Lower leg skin (tissue), 4 donors: ENCODE data around the gene RHD. TPM values are rescaled to one million over a fixed set of nuclear protein-coding genes. Genes with fewer than 3 reads are reported as not detected.
"Not testable (repeated sequence)": the region's sequence is repeated elsewhere in the genome, so short reads cannot be mapped to it uniquely, and the experiment has no call there.

Source experiments
- DNase-seq, 2 donors: peaks; one replicate each; pipeline ENCODE4 v3.0.0-alpha.2; 2019; ENCODE audit warnings: low spot score in 2 of 2
- H3K4me3 ChIP-seq: fragments of 200-600 bp; sonication (generic); 2 replicates; pipeline ENCODE4 v1.5.1; 2017; ENCODE audit warnings: mild to moderate bottlenecking, low read depth; ENCODE audit not compliant: poor library complexity, severe bottlenecking
- POLR2A ChIP-seq, 2 donors: fragments of 450-650 bp; IDR thresholded peaks; one replicate each; pipeline ENCODE4 v1.6.1; 2016 to 2017; ENCODE audit warnings: antibody characterized with exemption in 2 of 2, mild to moderate bottlenecking in 1 of 2, moderate library complexity in 1 of 2
- WGBS, 2 donors: methylation state at CpG; one replicate each; pipeline ENCODE4 v1.1.5; 2018; 5-methylcytosine and 5-hydroxymethylcytosine counted together
- intact Hi-C: fragments of 100-400 bp; cut with DNase I; formaldehyde crosslinking; loops from one replicate; pipeline ENCODE4 v1.15.0; 2023; ENCODE audit warnings: low total_unique reads
- total RNA-seq, 4 donors: library from RNA; depleted of rRNA; stranded (reverse); fragments of >200 nt; gene quantifications; one replicate each; pipeline ENCODE4 v1.1.0, GENCODE V29; 2016
- TF ChIP-seq, protein P1 (sequence below), 3 donors: fragments of 450-650 bp; IDR thresholded peaks; one replicate each; pipeline ENCODE4 v1.5.1; 2016; ENCODE audit warnings: antibody characterized with exemption in 3 of 3, mild to moderate bottlenecking in 3 of 3, moderate library complexity in 2 of 3

Gene RHD
- total RNA-seq, 4 donors from 2014 or later = not detected

DNA sequence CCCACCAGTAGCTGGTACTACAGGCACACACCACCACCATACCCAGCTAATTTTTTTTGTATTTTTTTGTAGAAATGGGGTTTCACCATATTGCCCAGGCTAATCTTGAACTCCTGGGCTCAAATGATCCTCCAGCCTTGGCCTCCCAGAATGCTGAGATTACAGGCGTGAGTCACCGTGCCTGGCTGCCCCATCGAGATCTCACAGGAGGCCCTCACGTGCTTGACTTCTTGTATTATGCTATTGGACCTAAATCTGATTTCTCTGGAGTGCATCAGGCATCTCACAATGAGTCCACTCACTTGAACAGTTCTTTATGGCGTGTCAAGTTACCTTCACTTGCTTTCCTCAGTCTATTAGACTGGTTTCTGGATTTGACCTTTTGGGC is 15.7 kb upstream of the RHD start:
- intact Hi-C loops = no loop called here
- DNase-seq = no peak
- WGBS, 2 donors = 89 to 92% methylated on average over 5 of the region's 5 CpGs
- TF ChIP-seq, protein P1, sequence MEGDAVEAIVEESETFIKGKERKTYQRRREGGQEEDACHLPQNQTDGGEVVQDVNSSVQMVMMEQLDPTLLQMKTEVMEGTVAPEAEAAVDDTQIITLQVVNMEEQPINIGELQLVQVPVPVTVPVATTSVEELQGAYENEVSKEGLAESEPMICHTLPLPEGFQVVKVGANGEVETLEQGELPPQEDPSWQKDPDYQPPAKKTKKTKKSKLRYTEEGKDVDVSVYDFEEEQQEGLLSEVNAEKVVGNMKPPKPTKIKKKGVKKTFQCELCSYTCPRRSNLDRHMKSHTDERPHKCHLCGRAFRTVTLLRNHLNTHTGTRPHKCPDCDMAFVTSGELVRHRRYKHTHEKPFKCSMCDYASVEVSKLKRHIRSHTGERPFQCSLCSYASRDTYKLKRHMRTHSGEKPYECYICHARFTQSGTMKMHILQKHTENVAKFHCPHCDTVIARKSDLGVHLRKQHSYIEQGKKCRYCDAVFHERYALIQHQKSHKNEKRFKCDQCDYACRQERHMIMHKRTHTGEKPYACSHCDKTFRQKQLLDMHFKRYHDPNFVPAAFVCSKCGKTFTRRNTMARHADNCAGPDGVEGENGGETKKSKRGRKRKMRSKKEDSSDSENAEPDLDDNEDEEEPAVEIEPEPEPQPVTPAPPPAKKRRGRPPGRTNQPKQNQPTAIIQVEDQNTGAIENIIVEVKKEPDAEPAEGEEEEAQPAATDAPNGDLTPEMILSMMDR (IDR thresholded peaks at IDR 0.05) = no peak
- no peak for TF ChIP-seq POLR2A (IDR thresholded peaks at IDR 0.05)
- no peak overlapping the region for H3K4me3 ChIP-seq

DNA sequence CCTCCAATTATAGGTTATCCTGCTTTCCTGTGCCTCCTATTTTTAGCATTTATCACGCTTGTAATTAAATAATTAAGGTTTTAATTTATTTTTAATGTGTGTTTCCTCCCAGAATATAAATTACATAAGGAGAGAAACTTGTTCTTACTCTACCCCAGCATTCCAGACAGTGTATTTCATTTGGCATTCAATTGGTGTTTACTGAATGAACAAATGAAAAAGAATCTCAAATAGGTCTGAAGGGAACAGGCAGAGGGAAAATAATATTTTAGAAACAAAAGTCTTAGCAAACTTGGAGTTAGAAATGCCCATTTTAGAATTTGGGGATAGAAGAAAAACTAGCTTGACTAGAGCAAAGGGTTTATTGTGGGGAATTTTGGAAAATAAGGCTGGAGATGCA is 15.1 kb upstream of the RHD start:
- WGBS, 2 donors = 8 to 28% methylated on average over 1 of the region's 1 CpG
- intact Hi-C loops = no loop called here
- H3K4me3 ChIP-seq = no peak overlapping the region
- TF ChIP-seq POLR2A (IDR thresholded peaks at IDR 0.05) = no peak
- TF ChIP-seq, protein P1 (IDR thresholded peaks at IDR 0.05) = no peak
- DNase-seq = no peak

DNA sequence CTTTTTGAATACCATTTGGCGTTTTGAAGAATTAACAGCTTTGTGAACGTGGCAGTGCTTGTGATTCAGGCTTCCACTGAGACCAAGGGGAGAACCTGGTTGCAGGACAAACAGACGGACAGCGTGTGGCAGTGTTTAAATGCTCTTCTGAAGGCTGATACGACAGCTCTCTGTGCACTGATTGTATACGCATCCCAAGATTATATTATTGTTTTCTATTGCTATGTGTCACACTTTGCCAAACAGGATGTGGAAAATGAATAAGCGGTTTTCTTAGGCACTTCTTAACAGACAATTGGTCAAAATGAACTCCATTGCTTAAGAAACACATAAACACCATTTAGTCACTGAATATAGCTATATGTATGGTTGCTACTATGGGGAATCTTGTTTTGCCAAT is 12.5 kb upstream of the RHD start:
- not testable (repeated sequence) for H3K4me3 ChIP-seq

DNA sequence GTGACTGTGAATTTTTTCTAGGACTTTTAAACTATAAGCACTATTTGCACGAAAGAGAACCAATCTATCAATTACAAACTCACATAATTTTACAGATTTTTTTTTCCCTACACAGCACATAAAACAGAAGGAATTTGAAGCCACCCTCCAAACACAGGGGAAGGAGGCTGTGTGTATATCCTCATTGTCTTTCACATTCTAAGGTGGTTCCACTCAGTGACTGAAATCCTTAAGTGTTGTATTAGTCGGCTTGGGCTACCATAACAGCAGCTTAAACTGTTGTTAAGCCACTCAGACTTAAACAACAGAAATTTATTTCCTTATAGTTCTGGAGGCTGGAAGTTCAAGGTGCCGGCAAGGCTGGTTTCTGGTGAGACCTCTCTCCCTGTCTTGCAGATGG is 12.0 kb upstream of the RHD start:
- 87 to 88% methylated on average over 3 of the region's 3 CpGs for WGBS, 2 donors
- H3K4me3 ChIP-seq, intact Hi-C loops, DNase-seq: not testable (repeated sequence)

More for the DNA sequence above, 12.5 kb upstream of the RHD start:
- DNase-seq, intact Hi-C loops: not testable (repeated sequence)
- 56 to 76% methylated on average over 3 to 7 of the region's 7 CpGs for WGBS, 2 donors

DNA sequence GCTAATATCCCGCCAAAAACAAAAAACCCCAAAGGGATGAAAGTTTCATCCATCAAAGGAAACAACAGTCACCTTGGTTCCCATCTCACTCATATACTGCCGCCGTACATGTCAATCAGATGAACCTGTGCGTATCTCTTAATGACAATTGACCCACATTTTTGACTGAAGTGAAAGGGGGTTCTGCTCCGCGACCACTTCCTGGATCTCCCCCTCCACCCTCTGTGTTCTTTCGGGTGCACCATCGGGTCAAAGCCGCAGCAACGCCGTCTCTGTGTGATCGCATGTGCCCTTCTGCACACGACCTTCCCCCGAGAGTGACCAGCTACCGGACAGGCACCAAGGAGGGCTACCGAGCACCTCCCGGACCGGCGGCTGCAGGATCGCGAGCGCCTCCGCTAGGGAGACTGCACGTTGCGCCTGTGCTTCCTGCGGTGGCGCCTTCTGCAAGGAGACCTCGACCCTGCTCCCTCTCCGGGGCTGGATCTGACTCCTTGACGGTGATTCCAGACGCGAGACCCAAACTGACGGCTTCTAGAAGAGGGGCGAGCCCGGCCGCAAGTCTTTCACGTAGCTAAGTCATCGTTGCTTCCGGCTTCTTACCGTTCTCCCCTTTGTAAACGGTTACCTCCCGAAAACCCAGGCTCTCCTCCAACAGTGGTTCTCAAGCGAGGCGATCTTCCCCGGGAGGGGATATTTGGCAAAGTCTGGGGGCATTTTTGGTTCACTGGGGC is 5.6 kb upstream of the RHD start:
- DNase-seq, intact Hi-C loops: not testable (repeated sequence)
- WGBS, 2 donors = 0 to 1% methylated on average over 8 of the region's 45 CpGs
- H3K4me3 ChIP-seq = peak overlapping the region; percentile 28

DNA sequence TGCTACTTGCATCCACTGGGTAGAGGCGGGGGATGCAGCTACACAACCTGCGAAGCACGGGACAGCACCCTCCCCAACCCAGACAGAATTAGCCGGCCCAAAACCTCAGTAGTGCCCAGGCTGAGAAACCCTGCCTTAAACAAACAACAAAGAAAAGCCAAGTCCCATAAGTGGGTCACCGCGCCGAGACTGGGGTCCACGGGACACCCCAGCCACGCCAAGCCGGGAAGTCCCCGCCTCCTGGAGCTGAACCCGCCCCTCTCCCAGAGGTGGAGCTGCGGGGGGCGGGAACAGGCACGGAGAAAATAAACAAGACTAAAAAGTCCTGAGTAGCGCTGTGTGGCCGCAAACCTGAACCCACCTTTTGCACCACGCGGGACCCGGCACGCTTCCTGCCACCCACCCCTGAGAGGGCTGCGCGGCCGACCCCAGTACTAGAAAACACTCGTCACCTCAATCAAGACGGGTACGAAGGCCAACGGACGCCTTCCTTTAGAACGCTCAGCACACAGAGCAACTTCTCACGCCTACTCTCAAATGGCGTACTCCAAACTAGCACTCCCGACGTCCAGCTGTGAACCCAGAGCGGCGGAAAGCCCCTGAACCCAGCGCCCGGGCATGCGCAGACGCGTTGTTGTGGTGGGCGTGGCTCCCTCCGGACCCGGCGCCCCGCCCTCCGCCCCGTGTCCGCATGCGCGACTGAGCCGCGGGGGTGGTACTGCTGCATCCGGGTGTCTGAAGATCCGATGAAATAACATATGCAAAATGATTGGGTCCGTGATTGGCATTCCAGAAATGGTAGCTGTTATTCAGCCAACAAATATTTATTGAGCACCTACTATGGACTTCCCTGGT is 4.8 kb upstream of the RHD start:
- intact Hi-C loops = not testable (repeated sequence)
- DNase-seq = peak; percentile 84 to 91
- H3K4me3 ChIP-seq = peak overlapping the region; percentile 70
- WGBS, 2 donors = 1 to 2% methylated on average over 17 to 25 of the region's 56 CpGs

DNA sequence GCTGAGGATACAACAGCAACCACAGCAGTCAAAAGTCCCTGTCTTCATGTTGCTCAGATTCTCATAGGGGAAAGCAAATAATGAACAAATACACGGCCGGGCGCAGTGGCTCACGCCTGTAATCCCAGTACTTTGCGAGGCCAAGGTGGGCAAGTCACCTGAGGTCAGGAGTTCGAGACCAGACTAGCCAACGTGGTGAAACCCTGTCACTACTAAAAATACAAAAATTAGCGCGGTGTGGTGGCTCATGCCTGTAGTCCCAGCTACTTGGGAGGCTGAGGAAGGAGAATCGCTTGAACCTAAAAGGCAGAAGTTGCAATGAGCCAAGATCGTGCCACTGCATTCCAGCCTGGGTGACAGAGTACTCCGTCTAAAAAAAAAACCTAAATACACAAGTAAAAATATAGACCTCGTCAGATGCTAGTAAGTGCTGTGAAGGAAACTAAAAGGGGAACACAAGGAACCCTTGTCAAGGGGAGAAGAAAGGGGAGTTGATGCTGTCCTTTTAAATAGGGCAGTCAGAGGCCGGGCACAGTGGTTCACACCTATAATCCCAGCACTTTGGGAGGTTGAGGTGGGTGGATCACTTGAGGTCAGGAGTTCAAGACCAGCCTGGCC is 4.1 kb upstream of the RHD start:
- intact Hi-C loops, DNase-seq: not testable (repeated sequence)
- H3K4me3 ChIP-seq = peak overlapping the region; percentile 70
- WGBS, 2 donors = 40 to 43% methylated on average over 14 of the region's 14 CpGs

DNA sequence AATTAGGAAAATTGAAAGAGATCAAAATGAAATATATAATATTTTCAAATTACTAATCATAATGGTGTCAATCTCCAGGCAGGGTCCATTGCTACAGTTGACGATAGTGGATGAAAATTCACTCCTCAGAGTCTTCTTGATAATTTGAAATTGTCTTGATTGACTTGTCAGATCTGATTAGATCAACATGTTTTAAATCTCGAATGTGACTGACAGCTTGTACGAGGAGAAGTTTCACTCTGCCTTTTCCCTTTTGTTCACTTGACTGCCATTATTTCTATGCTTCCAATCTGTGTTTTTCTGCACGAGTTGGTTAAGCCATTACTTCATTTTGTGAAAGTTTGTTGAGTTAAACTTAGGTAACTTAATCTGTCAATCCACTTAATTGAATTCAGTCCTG is 3.3 kb downstream of the RHD start:
- DNase-seq, intact Hi-C loops, H3K4me3 ChIP-seq: not testable (repeated sequence)
- WGBS, 2 donors = 69 to 73% methylated on average over 4 of the region's 4 CpGs

DNA sequence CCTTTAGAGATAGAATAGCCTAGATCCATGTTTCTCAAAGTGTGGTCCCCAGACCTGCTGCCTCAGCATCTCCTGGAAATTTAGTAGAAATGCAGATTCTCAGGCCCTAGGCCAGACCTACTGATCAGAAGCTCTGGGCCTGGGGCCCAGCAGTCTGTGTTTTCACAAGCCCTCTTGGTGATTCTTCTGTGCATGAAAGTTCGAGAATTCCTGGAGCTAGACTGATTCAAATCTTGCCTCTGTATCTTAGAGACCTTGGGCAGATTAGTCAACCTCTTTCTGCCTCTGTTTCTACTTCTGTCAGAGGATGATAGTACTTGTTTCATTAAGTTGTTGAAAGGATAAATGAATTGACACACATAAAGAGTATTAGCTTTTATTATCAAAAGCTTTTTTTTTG is 5.0 kb downstream of the RHD start:
- DNase-seq, intact Hi-C loops, H3K4me3 ChIP-seq: not testable (repeated sequence)
- WGBS, 2 donors = 67 to 89% methylated on average over 1 of the region's 1 CpG

DNA sequence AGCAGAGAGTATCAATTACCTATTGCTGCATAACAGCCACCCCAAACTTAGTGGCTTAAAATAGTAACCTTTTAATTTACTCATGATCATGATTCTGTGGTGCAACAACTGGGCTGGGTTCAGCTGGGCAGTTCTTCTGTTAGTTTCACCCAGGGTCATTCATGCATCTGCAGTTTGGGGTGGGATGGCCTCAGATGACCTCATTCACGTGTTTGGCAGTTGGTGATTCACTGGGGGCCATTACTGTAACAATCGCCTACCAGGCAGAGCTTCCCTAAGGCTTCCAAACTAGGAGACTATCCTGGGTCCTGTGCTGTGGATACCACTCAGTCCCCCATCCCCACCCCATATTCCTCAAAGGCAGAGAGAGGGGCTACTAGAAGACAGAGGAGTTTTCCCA is 6.0 kb downstream of the RHD start:
- 71 to 88% methylated on average over 1 of the region's 2 CpGs for WGBS, 2 donors
- intact Hi-C loops, H3K4me3 ChIP-seq, DNase-seq: not testable (repeated sequence)

DNA sequence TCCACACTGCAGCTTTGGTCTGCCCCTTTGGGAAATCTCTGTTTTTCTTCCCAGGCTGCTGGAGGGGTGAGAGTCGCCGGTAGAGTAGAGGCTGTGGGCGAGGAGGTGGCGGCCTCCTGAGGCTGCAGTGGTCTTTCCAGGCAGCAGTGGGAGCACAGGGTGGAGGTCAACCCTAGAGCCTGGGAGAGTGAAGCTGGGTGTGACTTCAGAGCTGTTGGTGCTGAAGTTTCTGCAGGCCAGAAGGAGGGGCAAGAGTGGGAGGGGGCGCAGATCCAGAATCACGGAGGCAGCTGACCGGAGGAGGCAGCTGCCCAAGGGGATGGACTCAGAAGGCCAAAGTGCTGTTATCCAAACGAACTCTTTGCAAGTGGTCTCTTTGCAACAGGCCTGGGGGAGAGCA is 6.5 kb downstream of the RHD start:
- WGBS, 2 donors = 71 to 85% methylated on average over 5 to 7 of the region's 8 CpGs

DNA sequence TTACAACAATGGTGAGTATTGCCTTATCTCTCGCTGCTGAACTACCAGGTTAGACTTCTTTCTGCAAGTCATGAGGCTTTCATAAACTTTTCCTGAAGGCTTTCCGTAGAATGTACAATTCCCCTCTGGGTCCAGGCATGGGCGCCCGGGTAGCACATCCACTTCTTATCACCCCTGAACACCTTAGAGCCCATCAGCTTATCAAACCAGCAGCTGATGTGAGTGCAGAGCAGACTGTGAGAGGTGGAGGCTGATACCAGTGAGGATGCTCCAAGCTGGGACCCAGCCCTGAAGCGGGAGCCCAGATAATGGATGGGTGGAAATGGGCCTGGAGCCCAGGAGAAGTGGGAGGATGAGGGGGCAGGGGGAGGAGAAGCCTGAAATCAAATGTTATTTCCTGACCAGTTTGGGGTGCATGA is 7.4 kb downstream of the RHD start:
- WGBS, 2 donors = 85 to 93% methylated on average over 4 to 5 of the region's 5 CpGs
- intact Hi-C loops = not testable (repeated sequence)

More for the DNA sequence above, 6.5 kb downstream of the RHD start:
- H3K4me3 ChIP-seq, DNase-seq, intact Hi-C loops: not testable (repeated sequence)

More for the DNA sequence above, 7.4 kb downstream of the RHD start:
- H3K4me3 ChIP-seq, DNase-seq: not testable (repeated sequence)
